Caco-2 (cell line): ENCODE results near the gene OLFML2A. TPM values are rescaled to one million over a fixed set of nuclear protein-coding genes. Genes with fewer than 3 reads are reported as not detected.

Experiments
- BruUV-seq: library from RNA; stranded (reverse); fragments of 400-500 nt; replicated peaks from 2 replicates; lab custom pipeline; 2021; lab: Mats Ljungman, UMichigan
- CTCF ChIA-PET: fragments of 300-600 bp; sonication (Branson Sonifier 250); formaldehyde crosslinking; loops from one replicate; lab custom pipeline; 2022; ENCODE audit warnings: antibody characterized with exemption; lab: Charles Lee
- POLR2A ChIA-PET: fragments of 300-600 bp; sonication (Branson Sonifier 250); formaldehyde crosslinking; loops from one replicate; lab custom pipeline; 2022; ENCODE audit warnings: antibody characterized with exemption; lab: Charles Lee
- DNase-seq, 2 experiments: peaks; one replicate each; pipeline versions ENCODE4 v3.0.0 to v3.0.0-alpha.2; 2020 to 2022
- H3K27me3 ChIP-seq: replicated peaks from 2 replicates; pipeline ENCODE4 v1.6.0; 2011; ENCODE audit warnings: low read length; ENCODE audit not compliant: control insufficient read depth, insufficient read depth
- H3K36me3 ChIP-seq: 2 replicates; pipeline ENCODE4 v1.5.1; 2011; ENCODE audit warnings: low read length; ENCODE audit not compliant: control insufficient read depth, insufficient read depth
- H3K4me1 ChIP-seq: fragments of 250-450 bp; sonication (Bioruptor Pico); 2 replicates; pipeline ENCODE4 v1.5.1; 2020; ENCODE audit warnings: mild to moderate bottlenecking
- H3K4me3 ChIP-seq: 2 replicates; pipeline ENCODE4 v1.5.1; 2011; ENCODE audit warnings: low read depth, mild to moderate bottlenecking, control low read depth, low read length
- H3K9me3 ChIP-seq: fragments of 250-450 bp; sonication (Bioruptor Pico); 2 replicates; pipeline ENCODE4 v1.5.1; 2020; ENCODE audit warnings: mild to moderate bottlenecking, moderate library complexity
- H3K27ac Mint-ChIP-seq: one replicate; pipeline ENCODE4 v1.8.0; 2022; ENCODE audit warnings: mixed read lengths; ENCODE audit not compliant: unreplicated experiment
- H3K27me3 Mint-ChIP-seq: one replicate; pipeline ENCODE4 v1.8.0; 2022; ENCODE audit warnings: mixed read lengths; ENCODE audit not compliant: insufficient read depth, unreplicated experiment
- H3K36me3 Mint-ChIP-seq: one replicate; pipeline ENCODE4 v1.8.0; 2022; ENCODE audit warnings: mild to moderate bottlenecking, mixed read lengths; ENCODE audit not compliant: insufficient read depth, unreplicated experiment
- H3K4me1 Mint-ChIP-seq: one replicate; pipeline ENCODE4 v1.8.0; 2022; ENCODE audit warnings: low read depth, mixed read lengths; ENCODE audit not compliant: unreplicated experiment
- H3K4me3 Mint-ChIP-seq: one replicate; pipeline ENCODE4 v1.8.0; 2022; ENCODE audit warnings: mild to moderate bottlenecking, moderate library complexity, mixed read lengths; ENCODE audit not compliant: unreplicated experiment
- H3K9me3 Mint-ChIP-seq: one replicate; pipeline ENCODE4 v1.8.0; 2022; ENCODE audit warnings: mixed read lengths; ENCODE audit not compliant: unreplicated experiment
- CTCF ChIP-seq, 2 experiments: fragments of 200-600 bp in 1 of 2; IDR thresholded peaks; 1 replicate in 1 of 2; 2 replicates in 1 of 2; pipeline versions ENCODE4 v1.5.1 to v1.8.0; 2011 to 2022; ENCODE audit warnings: antibody characterized with exemption in 1 of 2, control low read depth in 1 of 2, inconsistent platforms in 1 of 2, low read depth in 1 of 2, low read length in 1 of 2, mild to moderate bottlenecking in 1 of 2, moderate library complexity in 1 of 2; ENCODE audit not compliant: insufficient read depth in 1 of 2, severe bottlenecking in 1 of 2, unreplicated experiment in 1 of 2
- intact Hi-C: fragments of 100-400 bp; cut with micrococcal nuclease; formaldehyde crosslinking; loops from one replicate; pipeline ENCODE4 v1.10.0; 2022; ENCODE audit not compliant: unreplicated experiment
- total RNA-seq: library from RNA; stranded (reverse); gene quantifications from 2 replicates; pipeline ENCODE4 v1.2.3, GENCODE V29; 2022

Gene OLFML2A
- total RNA-seq, 1 experiment from 2014 or later: 1.1 TPM

GRCh38 chr9:124749284-124749683, 27.6 kb upstream of the OLFML2A start:
- no peaks in the 10 kb centered on the region for H3K36me3 ChIP-seq
- no peak for DNase-seq
- no peaks in the 10 kb centered on the region for H3K27me3 Mint-ChIP-seq
- H3K27ac Mint-ChIP-seq: no peak overlapping the region
- H3K4me3 ChIP-seq: no peak overlapping the region
- intact Hi-C loops: no loop called here
- no peak overlapping the region for H3K4me3 Mint-ChIP-seq
- TF ChIP-seq CTCF (IDR thresholded peaks at IDR 0.05; ENCODE audit: insufficient read depth in 1 of 2, low read depth in 1 of 2, low read length in 1 of 2, severe bottlenecking in 1 of 2, unreplicated experiment in 1 of 2): no peak
- H3K4me1 Mint-ChIP-seq: peaks cover 14% of the 10 kb centered on the region
- no peaks in the 10 kb centered on the region for H3K9me3 Mint-ChIP-seq
- CTCF ChIA-PET: no interaction called here
- BruUV-seq: no TSS peak
- POLR2A ChIA-PET: no interaction called here
- no peaks in the 10 kb centered on the region for H3K9me3 ChIP-seq
- no peaks in the 10 kb centered on the region for H3K27me3 ChIP-seq
- no peaks in the 10 kb centered on the region for H3K36me3 Mint-ChIP-seq
- peaks cover 10% of the 10 kb centered on the region; the same call in 1 of the 2 replicates for H3K4me1 ChIP-seq

GRCh38 chr9:124749781-124750180, 27.2 kb upstream of the OLFML2A start:
- Histone ChIP-seq H3K27me3 (no peaks in the 10 kb centered on the region), H3K36me3 (no peaks in the 10 kb centered on the region), H3K4me1 (peaks cover 10% of the 10 kb centered on the region; the same call in 1 of the 2 replicates), H3K4me3 (no peak overlapping the region), H3K9me3 (no peaks in the 10 kb centered on the region)
- H3K4me1 Mint-ChIP-seq: peaks cover 17% of the 10 kb centered on the region
- H3K27me3 Mint-ChIP-seq: no peaks in the 10 kb centered on the region
- intact Hi-C loops: loop anchor here (5.0 kb wide), 1 partner anchor 197 kb away; no protein-coding TSS in a partner anchor
- DNase-seq: no peak
- BruUV-seq: no TSS peak
- no peak overlapping the region for H3K27ac Mint-ChIP-seq
- TF ChIP-seq CTCF (IDR thresholded peaks at IDR 0.05; ENCODE audit: insufficient read depth in 1 of 2, low read depth in 1 of 2, low read length in 1 of 2, severe bottlenecking in 1 of 2, unreplicated experiment in 1 of 2): no peak
- H3K4me3 Mint-ChIP-seq: no peak overlapping the region
- ChIA-PET CTCF (no interaction called here), POLR2A (no interaction called here)
- H3K9me3 Mint-ChIP-seq: no peaks in the 10 kb centered on the region
- H3K36me3 Mint-ChIP-seq: no peaks in the 10 kb centered on the region

- Histone ChIP-seq H3K27me3 (no peaks in the 10 kb centered on the region), H3K9me3 (no peaks in the 10 kb centered on the region), H3K4me1 (peaks cover 10% of the 10 kb centered on the region; the same call in 1 of the 2 replicates), H3K4me3 (no peak overlapping the region), H3K36me3 (no peaks in the 10 kb centered on the region)
- H3K4me1 Mint-ChIP-seq: peaks cover 29% of the 10 kb centered on the region
- no peak for TF ChIP-seq CTCF (IDR thresholded peaks at IDR 0.05; ENCODE audit: insufficient read depth in 1 of 2, low read depth in 1 of 2, low read length in 1 of 2, severe bottlenecking in 1 of 2, unreplicated experiment in 1 of 2)
- no peaks in the 10 kb centered on the region for H3K36me3 Mint-ChIP-seq
- no peak for DNase-seq
- no peaks in the 10 kb centered on the region for H3K27me3 Mint-ChIP-seq
- no peak overlapping the region for H3K27ac Mint-ChIP-seq
- H3K9me3 Mint-ChIP-seq: no peaks in the 10 kb centered on the region
- CTCF ChIA-PET: interaction anchor here (1.0 kb wide), 1 partner anchor 136 kb away, joined by 3 read pairs; no protein-coding TSS in a partner anchor
- intact Hi-C loops: loop anchor here (5.0 kb wide), 1 partner anchor 201 kb away; no protein-coding TSS in a partner anchor
- BruUV-seq: no TSS peak
- POLR2A ChIA-PET: no interaction called here
- no peak overlapping the region for H3K4me3 Mint-ChIP-seq
Measured at GRCh38 chr9:124752967-124753366, 24.0 kb upstream of the OLFML2A start.
